ENCODE data around the gene DRC3. TPM values are rescaled to one million over a fixed set of nuclear protein-coding genes. Genes with fewer than 3 reads are reported as not detected.

DRC3 gene
- total RNA-seq, 4 donors from 2014 or later = 1.1 to 3.5 (median 1.7) TPM

GRCh38 chr17:17926840-17927449 lies 45.7 kb upstream of the DRC3 start:
- Histone ChIP-seq H3K9me3 (no peaks in the 10 kb centered on the region), H3K4me1 (peaks cover 0 to 50% (median 14%) of the 10 kb centered on the region in 3 donors), H3K4me3 (no peak overlapping the region), H3K27ac (peak overlapping the region in 2 of 4 donors; percentile 8 to 23), H3K27me3 (no peaks in the 10 kb centered on the region), H3K36me3 (no peaks in the 10 kb centered on the region)
- WGBS, 2 donors (ENCODE audit: low coverage in 1 of 2) = 21 to 43% methylated on average over 2 to 5 of the region's 5 CpGs
- ATAC-seq = no peak
- TF ChIP-seq, protein P1, sequence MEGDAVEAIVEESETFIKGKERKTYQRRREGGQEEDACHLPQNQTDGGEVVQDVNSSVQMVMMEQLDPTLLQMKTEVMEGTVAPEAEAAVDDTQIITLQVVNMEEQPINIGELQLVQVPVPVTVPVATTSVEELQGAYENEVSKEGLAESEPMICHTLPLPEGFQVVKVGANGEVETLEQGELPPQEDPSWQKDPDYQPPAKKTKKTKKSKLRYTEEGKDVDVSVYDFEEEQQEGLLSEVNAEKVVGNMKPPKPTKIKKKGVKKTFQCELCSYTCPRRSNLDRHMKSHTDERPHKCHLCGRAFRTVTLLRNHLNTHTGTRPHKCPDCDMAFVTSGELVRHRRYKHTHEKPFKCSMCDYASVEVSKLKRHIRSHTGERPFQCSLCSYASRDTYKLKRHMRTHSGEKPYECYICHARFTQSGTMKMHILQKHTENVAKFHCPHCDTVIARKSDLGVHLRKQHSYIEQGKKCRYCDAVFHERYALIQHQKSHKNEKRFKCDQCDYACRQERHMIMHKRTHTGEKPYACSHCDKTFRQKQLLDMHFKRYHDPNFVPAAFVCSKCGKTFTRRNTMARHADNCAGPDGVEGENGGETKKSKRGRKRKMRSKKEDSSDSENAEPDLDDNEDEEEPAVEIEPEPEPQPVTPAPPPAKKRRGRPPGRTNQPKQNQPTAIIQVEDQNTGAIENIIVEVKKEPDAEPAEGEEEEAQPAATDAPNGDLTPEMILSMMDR (IDR thresholded peaks at IDR 0.05) = no peak
- TF ChIP-seq POLR2A (IDR thresholded peaks at IDR 0.05) (no peak), POLR2AphosphoS5 (IDR thresholded peaks at IDR 0.05) (no peak), EP300 (IDR thresholded peaks at IDR 0.05) (no peak)

- WGBS, 2 donors (ENCODE audit: low coverage in 1 of 2) = 62 to 74% methylated on average over 9 to 11 of the region's 12 CpGs
- ATAC-seq = no peak
- H3K27ac ChIP-seq = peak overlapping the region in 3 of 4 donors; percentile 15 to 37 (median 36)
These were observed 44.0 kb upstream of the DRC3 start for GRCh38 chr17:17928398-17929287.

DNA sequence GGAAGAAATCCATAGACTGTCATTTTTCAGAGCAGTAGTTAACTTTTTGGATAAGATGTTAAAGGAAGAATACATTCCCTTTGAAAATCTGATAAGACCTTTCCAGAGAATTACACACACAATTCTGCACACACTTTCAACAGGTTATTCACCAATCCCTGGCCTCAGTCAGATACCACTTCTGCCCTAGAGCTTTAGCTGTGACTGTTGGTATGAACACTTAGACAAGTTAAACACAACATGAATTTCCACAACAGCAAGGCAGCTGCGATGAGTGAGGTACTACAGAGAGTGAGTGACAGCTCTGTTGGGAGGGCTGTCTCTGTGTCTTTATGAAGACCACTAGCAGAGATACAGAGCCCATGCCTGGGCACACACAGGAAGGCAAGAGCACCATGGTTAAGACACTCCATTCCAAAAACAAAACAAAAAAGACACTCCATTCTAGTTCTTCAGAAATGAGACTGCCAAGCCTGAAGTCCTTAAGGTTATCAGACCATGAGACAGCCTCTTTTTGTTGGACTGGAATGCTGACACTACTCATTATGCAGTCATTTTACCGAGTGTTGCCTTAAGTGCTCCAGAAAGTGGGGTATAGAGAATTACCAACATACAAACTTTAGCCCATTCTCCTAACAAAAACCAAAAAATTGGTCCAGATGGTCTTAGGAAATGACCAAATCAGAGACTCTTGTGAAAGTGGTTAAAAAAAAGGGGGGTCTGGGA lies 42.8 kb upstream of the DRC3 start:
- H3K27me3 ChIP-seq = no peaks in the 10 kb centered on the region
- 15 to 78% methylated on average over 1 of the region's 2 CpGs for WGBS, 2 donors (ENCODE audit: low coverage in 1 of 2)
- peaks cover 0 to 45% (median 6%) of the 10 kb centered on the region in 3 donors for H3K4me1 ChIP-seq
- ATAC-seq = no peak
- no peaks in the 10 kb centered on the region for H3K36me3 ChIP-seq
- TF ChIP-seq POLR2A (IDR thresholded peaks at IDR 0.05) (no peak), POLR2AphosphoS5 (IDR thresholded peaks at IDR 0.05) (no peak), EP300 (IDR thresholded peaks at IDR 0.05) (no peak)
- TF ChIP-seq, protein P1 (IDR thresholded peaks at IDR 0.05) = no peak
- no peak overlapping the region for H3K4me3 ChIP-seq
- peak overlapping the region in 1 of 4 donors; percentile 15 for H3K27ac ChIP-seq
- H3K9me3 ChIP-seq = no peaks in the 10 kb centered on the region

More at GRCh38 chr17:17928398-17929287, 44.0 kb upstream of the DRC3 start:
- Histone ChIP-seq H3K36me3 (no peaks in the 10 kb centered on the region), H3K4me1 (peaks cover 0 to 42% (median 6%) of the 10 kb centered on the region in 3 donors), H3K27me3 (no peaks in the 10 kb centered on the region), H3K4me3 (no peak overlapping the region), H3K9me3 (no peaks in the 10 kb centered on the region)
- TF ChIP-seq, protein P1 (IDR thresholded peaks at IDR 0.05) = no peak
- TF ChIP-seq POLR2A (IDR thresholded peaks at IDR 0.05) (no peak), EP300 (IDR thresholded peaks at IDR 0.05) (no peak), POLR2AphosphoS5 (IDR thresholded peaks at IDR 0.05) (no peak)

DNA sequence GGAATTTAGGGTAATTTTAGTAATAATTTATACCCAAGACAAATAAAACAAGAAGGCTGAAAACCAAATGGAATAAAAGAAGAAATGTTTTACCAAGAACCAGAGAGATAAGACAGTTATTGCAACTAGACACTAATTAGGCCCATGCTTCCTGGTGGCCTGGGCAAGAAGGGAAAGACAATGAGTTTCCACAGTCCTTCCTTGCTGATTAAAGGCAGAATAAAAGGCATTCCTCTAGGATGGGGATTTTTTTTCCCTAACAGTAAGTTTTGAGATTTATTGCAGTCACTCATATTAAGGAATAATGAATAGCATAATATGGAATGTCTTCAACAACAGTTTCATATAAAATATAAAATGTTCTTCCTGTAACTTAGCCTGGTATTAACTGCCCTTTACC lies 42.0 kb upstream of the DRC3 start:
- Histone ChIP-seq H3K9me3 (no peaks in the 10 kb centered on the region), H3K4me3 (no peak overlapping the region), H3K27me3 (no peaks in the 10 kb centered on the region), H3K36me3 (no peaks in the 10 kb centered on the region), H3K27ac (no peak overlapping the region), H3K4me1 (peaks cover 0 to 52% (median 6%) of the 10 kb centered on the region in 3 donors)
- TF ChIP-seq EP300 (IDR thresholded peaks at IDR 0.05) = no peak
- TF ChIP-seq POLR2AphosphoS5 (IDR thresholded peaks at IDR 0.05) = no peak
- TF ChIP-seq POLR2A (IDR thresholded peaks at IDR 0.05) = no peak
- TF ChIP-seq, protein P1 (IDR thresholded peaks at IDR 0.05) = no peak
- ATAC-seq = no peak

All from gastroesophageal sphincter (tissue), 4 donors.